GM23338 (cell line): Measurements from ENCODE around the gene CPT1C. TPM values are rescaled to one million over a fixed set of nuclear protein-coding genes. Genes with fewer than 3 reads are reported as not detected.

ENCODE experiments used
- CREB1 ChIP-seq: fragments of 250-450 bp; sonication (Bioruptor Pico); IDR thresholded peaks from 2 replicates; pipeline ENCODE4 v1.5.0; 2020; ENCODE audit warnings: low read depth, mild to moderate bottlenecking, moderate library complexity
- ETS1 ChIP-seq: IDR thresholded peaks from 2 replicates; pipeline ENCODE4 v1.6.1; 2016; ENCODE audit warnings: antibody characterized with exemption
- NANOG ChIP-seq: IDR thresholded peaks from 2 replicates; pipeline ENCODE4 v1.6.1; 2016; ENCODE audit warnings: antibody characterized with exemption, borderline replicate concordance
- POLR2AphosphoS5 ChIP-seq: IDR thresholded peaks from 2 replicates; pipeline ENCODE4 v1.6.1; 2016; ENCODE audit warnings: antibody characterized with exemption, low read depth
- REST ChIP-seq: IDR thresholded peaks from one replicate; pipeline ENCODE4 v1.6.1; 2018; ENCODE audit warnings: antibody characterized with exemption; ENCODE audit not compliant: unreplicated experiment
- ZNF114 ChIP-seq: fragments of 250-450 bp; sonication (Bioruptor Pico); IDR thresholded peaks from 2 replicates; pipeline ENCODE4 v1.5.0; 2020; ENCODE audit warnings: mild to moderate bottlenecking, moderate library complexity
- ZNF331 ChIP-seq: fragments of 250-450 bp; sonication (Bioruptor Pico); IDR thresholded peaks from 2 replicates; pipeline ENCODE4 v1.5.0; 2020; ENCODE audit warnings: low read depth, mild to moderate bottlenecking, moderate library complexity
- polyA plus RNA-seq: library from polyadenylated mRNA; unstranded; fragments of >200 nt; fragmentation: Nextera tagmentation; extraction: Ambion mirVana; gene quantifications from 2 replicates; pipeline ENCODE4 v1.2.1, GENCODE V29; 2016
- total RNA-seq: library from RNA; depleted of rRNA; stranded (reverse); fragments of >200 nt; shearing (Covaris generic); gene quantifications from 2 replicates; pipeline ENCODE4 v1.2.3, GENCODE V29; 2014
- TF ChIP-seq, protein P1 (sequence below): fragments of 250-450 bp; sonication (Bioruptor Pico); IDR thresholded peaks from 2 replicates; pipeline ENCODE4 v1.5.0; 2020; ENCODE audit warnings: mild to moderate bottlenecking, moderate library complexity

CPT1C gene
- total and polyA plus RNA-seq, 2 experiments from 2014 or later: 63.4 to 77.3 TPM

DNA sequence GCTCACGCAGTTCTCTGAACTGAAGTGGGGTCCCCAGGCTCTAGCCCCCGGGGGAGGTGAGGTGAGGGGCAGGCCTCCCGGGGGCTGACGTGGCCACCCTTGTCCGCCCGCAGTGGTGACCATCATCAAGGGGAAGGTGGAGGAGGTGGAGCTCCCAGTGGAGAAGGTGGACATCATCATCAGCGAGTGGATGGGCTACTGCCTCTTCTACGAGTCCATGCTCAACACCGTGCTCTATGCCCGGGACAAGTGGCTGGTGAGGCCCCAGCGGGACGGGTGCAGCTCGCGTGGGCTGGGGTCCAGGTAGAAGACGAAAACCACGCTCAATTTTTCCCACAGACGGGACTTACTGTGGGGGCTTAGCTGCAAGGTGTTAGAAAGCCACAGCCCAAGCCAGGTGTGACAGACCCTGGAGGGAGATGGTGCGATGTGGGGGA lies 7.1 kb upstream of the CPT1C start (continued):
- TF ChIP-seq, protein P1, sequence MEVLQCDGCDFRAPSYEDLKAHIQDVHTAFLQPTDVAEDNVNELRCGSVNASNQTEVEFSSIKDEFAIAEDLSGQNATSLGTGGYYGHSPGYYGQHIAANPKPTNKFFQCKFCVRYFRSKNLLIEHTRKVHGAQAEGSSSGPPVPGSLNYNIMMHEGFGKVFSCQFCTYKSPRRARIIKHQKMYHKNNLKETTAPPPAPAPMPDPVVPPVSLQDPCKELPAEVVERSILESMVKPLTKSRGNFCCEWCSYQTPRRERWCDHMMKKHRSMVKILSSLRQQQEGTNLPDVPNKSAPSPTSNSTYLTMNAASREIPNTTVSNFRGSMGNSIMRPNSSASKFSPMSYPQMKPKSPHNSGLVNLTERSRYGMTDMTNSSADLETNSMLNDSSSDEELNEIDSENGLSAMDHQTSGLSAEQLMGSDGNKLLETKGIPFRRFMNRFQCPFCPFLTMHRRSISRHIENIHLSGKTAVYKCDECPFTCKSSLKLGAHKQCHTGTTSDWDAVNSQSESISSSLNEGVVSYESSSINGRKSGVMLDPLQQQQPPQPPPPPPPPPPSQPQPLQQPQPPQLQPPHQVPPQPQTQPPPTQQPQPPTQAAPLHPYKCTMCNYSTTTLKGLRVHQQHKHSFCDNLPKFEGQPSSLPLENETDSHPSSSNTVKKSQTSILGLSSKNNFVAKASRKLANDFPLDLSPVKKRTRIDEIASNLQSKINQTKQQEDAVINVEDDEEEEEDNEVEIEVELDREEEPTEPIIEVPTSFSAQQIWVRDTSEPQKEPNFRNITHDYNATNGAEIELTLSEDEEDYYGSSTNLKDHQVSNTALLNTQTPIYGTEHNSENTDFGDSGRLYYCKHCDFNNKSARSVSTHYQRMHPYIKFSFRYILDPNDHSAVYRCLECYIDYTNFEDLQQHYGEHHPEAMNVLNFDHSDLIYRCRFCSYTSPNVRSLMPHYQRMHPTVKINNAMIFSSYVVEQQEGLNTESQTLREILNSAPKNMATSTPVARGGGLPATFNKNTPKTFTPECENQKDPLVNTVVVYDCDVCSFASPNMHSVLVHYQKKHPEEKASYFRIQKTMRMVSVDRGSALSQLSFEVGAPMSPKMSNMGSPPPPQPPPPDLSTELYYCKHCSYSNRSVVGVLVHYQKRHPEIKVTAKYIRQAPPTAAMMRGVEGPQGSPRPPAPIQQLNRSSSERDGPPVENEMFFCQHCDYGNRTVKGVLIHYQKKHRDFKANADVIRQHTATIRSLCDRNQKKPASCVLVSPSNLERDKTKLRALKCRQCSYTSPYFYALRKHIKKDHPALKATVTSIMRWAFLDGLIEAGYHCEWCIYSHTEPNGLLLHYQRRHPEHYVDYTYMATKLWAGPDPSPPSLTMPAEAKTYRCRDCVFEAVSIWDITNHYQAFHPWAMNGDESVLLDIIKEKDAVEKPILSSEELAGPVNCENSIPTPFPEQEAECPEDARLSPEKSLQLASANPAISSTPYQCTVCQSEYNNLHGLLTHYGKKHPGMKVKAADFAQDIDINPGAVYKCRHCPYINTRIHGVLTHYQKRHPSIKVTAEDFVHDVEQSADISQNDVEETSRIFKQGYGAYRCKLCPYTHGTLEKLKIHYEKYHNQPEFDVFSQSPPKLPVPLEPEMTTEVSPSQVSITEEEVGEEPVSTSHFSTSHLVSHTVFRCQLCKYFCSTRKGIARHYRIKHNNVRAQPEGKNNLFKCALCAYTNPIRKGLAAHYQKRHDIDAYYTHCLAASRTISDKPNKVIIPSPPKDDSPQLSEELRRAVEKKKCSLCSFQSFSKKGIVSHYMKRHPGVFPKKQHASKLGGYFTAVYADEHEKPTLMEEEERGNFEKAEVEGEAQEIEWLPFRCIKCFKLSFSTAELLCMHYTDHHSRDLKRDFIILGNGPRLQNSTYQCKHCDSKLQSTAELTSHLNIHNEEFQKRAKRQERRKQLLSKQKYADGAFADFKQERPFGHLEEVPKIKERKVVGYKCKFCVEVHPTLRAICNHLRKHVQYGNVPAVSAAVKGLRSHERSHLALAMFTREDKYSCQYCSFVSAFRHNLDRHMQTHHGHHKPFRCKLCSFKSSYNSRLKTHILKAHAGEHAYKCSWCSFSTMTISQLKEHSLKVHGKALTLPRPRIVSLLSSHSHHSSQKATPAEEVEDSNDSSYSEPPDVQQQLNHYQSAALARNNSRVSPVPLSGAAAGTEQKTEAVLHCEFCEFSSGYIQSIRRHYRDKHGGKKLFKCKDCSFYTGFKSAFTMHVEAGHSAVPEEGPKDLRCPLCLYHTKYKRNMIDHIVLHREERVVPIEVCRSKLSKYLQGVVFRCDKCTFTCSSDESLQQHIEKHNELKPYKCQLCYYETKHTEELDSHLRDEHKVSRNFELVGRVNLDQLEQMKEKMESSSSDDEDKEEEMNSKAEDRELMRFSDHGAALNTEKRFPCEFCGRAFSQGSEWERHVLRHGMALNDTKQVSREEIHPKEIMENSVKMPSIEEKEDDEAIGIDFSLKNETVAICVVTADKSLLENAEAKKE (CRISPR knock-in tag): no peak
- TF ChIP-seq ZNF331 (CRISPR knock-in tag): no peak
- no peak for TF ChIP-seq POLR2AphosphoS5
- TF ChIP-seq ETS1: no peak
- no peak for TF ChIP-seq REST
- TF ChIP-seq NANOG: no peak
- no peak for TF ChIP-seq ZNF114 (CRISPR knock-in tag)
- TF ChIP-seq CREB1 (CRISPR knock-in tag): no peak
